Small intestine (tissue), 7 donors: Measurements from ENCODE around the gene PDE8A. TPM values are rescaled to one million over a fixed set of nuclear protein-coding genes. Genes with fewer than 3 reads are reported as not detected.

Experiments used
- DNase-seq, 2 donors: peaks; one replicate each; pipeline versions ENCODE4 v3.0.0 to v3.0.0-alpha.2; 2013
- FAIRE-seq: peaks from 2 replicates; lab custom pipeline; 2012; peaks lifted over from hg19 to GRCh38; lab: Jason Lieb, UNC
- H3K27ac ChIP-seq, 3 donors: one replicate each; pipeline ENCODE4 v1.5.1; 2013; ENCODE audit warnings: low read length in 2 of 3, mild to moderate bottlenecking in 2 of 3, control low read depth in 1 of 3, inconsistent platforms in 1 of 3, low read depth in 1 of 3, moderate library complexity in 1 of 3
- H3K27me3 ChIP-seq, 3 donors: one replicate each; pipeline ENCODE4 v1.6.1; 2013; ENCODE audit warnings: low read length in 3 of 3, inconsistent platforms in 1 of 3; ENCODE audit not compliant: control insufficient read depth in 3 of 3, insufficient read depth in 3 of 3
- H3K36me3 ChIP-seq, 3 donors: one replicate each; pipeline ENCODE4 v1.6.1; 2013; ENCODE audit warnings: low read length in 3 of 3, inconsistent platforms in 1 of 3, low read depth in 1 of 3, mild to moderate bottlenecking in 1 of 3, moderate library complexity in 1 of 3; ENCODE audit not compliant: control insufficient read depth in 3 of 3, insufficient read depth in 2 of 3
- H3K4me1 ChIP-seq, 3 donors: one replicate each; pipeline ENCODE4 v1.6.1; 2013; ENCODE audit warnings: low read length in 2 of 3, inconsistent platforms in 1 of 3, low read depth in 1 of 3, mild to moderate bottlenecking in 1 of 3, moderate library complexity in 1 of 3; ENCODE audit not compliant: control insufficient read depth in 3 of 3, insufficient read depth in 2 of 3
- H3K4me3 ChIP-seq, 3 donors: one replicate each; pipeline ENCODE4 v1.5.1; 2013; ENCODE audit warnings: low read length in 3 of 3, control low read depth in 1 of 3, inconsistent platforms in 1 of 3, low read depth in 1 of 3, mild to moderate bottlenecking in 1 of 3, moderate library complexity in 1 of 3
- H3K9me3 ChIP-seq, 2 donors: one replicate each; pipeline ENCODE4 v1.6.1; 2013; ENCODE audit warnings: low read depth in 1 of 2, low read length in 1 of 2; ENCODE audit not compliant: control insufficient read depth in 2 of 2, insufficient read depth in 1 of 2
- WGBS, 3 donors: extraction: QIAGEN DNeasy Blood & Tissue Kit; methylation state at CpG; one replicate each; pipeline ENCODE4 v1.1.7; 2013; 5-methylcytosine and 5-hydroxymethylcytosine counted together
- polyA plus RNA-seq, 4 donors: library from polyadenylated mRNA; stranded (reverse) in 3 of 4; unstranded in 1 of 4; fragments of 200-250 nt in 3 of 4; fragments of 120-200 nt in 1 of 4; gene quantifications; one replicate each; pipeline versions ENCODE4 v1.2.1 to v1.2.3, GENCODE V29; 2013
- donor health status: healthy with polysubstance abuse.
- donor health status: control.
- donor health status: control.
- donor health status: Bipolar disorder and iron deficiency.
- donor health status: healthy.

Gene PDE8A
- polyA plus RNA-seq, 4 donors: 18.4 to 62.0 (median 26.8) TPM

DNA sequence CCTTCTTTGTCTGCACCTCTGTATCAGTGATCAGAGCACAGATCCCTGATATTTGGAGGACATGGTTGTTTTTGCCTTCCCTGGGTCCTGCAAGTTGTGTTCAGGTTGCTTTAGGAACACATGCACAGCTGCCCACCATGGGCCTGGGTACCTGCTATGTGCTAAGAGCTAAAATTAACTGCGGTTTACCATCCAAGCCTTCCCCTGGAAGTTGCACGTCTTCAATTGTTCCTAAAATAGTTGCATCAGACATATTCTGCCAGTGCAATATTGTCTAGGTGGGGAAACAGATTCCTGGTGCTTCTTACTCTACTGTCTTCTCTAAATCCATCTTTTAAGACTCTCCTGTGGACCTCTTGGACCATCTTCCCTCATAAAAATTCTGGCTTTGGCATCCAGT is 80.9 kb downstream of the PDE8A start:
- H3K27me3 ChIP-seq: no peaks in the 10 kb centered on the region
- 89 to 98% (median 89%) methylated on average over 2 of the region's 2 CpGs for WGBS, 3 donors
- no peak overlapping the region for H3K4me3 ChIP-seq
- FAIRE-seq: no peak
- peaks cover 0 to 15% (median 0%) of the 10 kb centered on the region in 3 donors for H3K36me3 ChIP-seq
- no peak for DNase-seq
- peaks cover 0 to 12% of the 10 kb centered on the region in 2 donors for H3K9me3 ChIP-seq
- no peak overlapping the region for H3K27ac ChIP-seq
- no peaks in the 10 kb centered on the region for H3K4me1 ChIP-seq

DNA sequence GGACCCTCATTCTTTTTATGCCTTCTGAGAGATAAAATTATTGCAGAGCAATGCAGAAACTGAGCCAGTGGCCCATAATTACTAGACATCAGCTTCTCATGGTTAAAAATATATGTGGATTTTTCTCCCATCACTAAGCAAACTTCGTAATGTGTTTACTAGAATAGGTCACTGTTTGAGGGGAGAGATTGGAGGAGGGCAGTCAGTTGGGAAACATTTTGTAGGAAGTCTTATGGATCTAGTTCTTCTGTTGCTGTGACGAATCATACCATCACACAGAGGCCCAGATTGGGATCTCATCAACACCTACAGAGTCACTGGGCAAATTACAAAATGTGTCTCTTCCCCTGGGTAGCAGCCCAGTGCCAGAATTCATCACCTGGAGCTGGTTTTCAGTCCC is 81.4 kb downstream of the PDE8A start:
- Histone ChIP-seq H3K27ac (no peak overlapping the region), H3K36me3 (peaks cover 0 to 19% (median 2%) of the 10 kb centered on the region in 3 donors), H3K4me3 (no peak overlapping the region), H3K4me1 (no peaks in the 10 kb centered on the region), H3K9me3 (peaks cover 0 to 10% of the 10 kb centered on the region in 2 donors), H3K27me3 (no peaks in the 10 kb centered on the region)
- DNase-seq: no peak
- FAIRE-seq: no peak
- WGBS, 3 donors: 91 to 96% (median 93%) methylated on average over 2 of the region's 2 CpGs

DNA sequence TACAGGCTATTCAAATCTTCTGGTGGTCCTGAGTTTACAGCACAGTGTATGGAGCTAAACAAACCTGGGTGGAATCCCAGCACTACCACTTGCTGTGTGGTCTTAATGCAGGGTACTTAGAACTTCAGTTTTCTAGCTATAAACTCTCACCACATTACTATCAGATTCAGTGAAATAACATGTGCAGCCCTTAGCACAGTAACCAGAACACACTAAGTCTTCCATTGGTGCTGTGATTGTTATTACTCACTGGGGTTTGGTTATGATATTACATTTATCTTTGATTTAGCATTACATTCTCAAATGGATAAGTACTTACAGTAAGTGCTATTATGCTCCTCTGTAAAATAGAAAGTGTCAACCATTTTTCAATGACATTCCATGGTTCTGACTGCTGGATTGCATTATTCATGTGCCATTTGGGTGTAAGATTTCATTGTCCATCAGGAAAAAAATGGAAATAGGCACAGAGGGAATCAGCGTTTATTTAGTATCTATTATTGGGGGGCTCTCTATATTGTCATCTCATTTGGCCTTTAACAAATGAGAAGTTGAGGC is 81.9 kb downstream of the PDE8A start:
- DNase-seq (no peak), FAIRE-seq (no peak)
- WGBS, 3 donors: 91 to 97% (median 93%) methylated on average over 1 of the region's 1 CpG
- H3K36me3 ChIP-seq: peaks cover 0 to 24% (median 2%) of the 10 kb centered on the region in 3 donors
- peaks cover 0 to 8% of the 10 kb centered on the region in 2 donors for H3K9me3 ChIP-seq
- no peak overlapping the region for H3K4me3 ChIP-seq
- H3K27ac ChIP-seq: no peak overlapping the region
- H3K27me3 ChIP-seq: no peaks in the 10 kb centered on the region
- H3K4me1 ChIP-seq: no peaks in the 10 kb centered on the region

DNA sequence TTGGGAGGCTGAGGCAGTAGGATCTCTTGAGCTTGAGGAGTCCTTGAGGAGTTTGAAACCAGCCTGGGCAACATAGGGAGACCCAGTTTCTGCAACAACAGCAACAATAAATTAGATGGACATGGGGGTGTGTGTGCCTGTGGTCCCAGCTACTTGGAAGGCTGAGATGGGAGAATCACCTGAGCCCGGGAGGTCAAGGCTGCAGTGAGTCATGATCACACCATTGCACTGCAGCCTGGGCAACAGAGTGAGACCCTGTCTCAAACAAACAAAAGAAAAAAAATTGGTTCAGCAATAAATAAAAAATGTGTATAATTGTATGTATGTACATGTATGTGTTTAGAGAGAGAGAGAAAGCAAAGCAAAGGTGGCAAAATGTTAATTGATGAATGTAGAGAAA is 83.1 kb downstream of the PDE8A start:
- Histone ChIP-seq H3K27ac (no peak overlapping the region), H3K4me1 (no peaks in the 10 kb centered on the region), H3K36me3 (peaks cover 0 to 26% (median 4%) of the 10 kb centered on the region in 3 donors), H3K27me3 (no peaks in the 10 kb centered on the region), H3K4me3 (no peak overlapping the region), H3K9me3 (peaks cover 0 to 7% of the 10 kb centered on the region in 2 donors)
- WGBS, 3 donors: 89 to 98% (median 95%) methylated on average over 1 of the region's 1 CpG
- FAIRE-seq (no peak), DNase-seq (no peak)

GRCh38 chr15:85071061-85071460 is 89.4 kb downstream of the PDE8A start:
- peaks cover 0 to 5% (median 0%) of the 10 kb centered on the region in 3 donors for H3K4me1 ChIP-seq
- H3K36me3 ChIP-seq: peaks cover 0 to 37% (median 9%) of the 10 kb centered on the region in 3 donors
- DNase-seq (no peak), FAIRE-seq (no peak)
- 90 to 95% (median 93%) methylated on average over 2 of the region's 2 CpGs for WGBS, 3 donors
- H3K27me3 ChIP-seq: no peaks in the 10 kb centered on the region
- H3K4me3 ChIP-seq: no peak overlapping the region
- no peaks in the 10 kb centered on the region for H3K9me3 ChIP-seq
- no peak overlapping the region for H3K27ac ChIP-seq

GRCh38 chr15:85071504-85071903 is 89.8 kb downstream of the PDE8A start:
- DNase-seq (no peak), FAIRE-seq (no peak)
- no peak overlapping the region for H3K4me3 ChIP-seq
- peaks cover 0 to 33% (median 9%) of the 10 kb centered on the region in 3 donors for H3K36me3 ChIP-seq
- 83 to 94% (median 90%) methylated on average over 4 of the region's 4 CpGs for WGBS, 3 donors
- H3K27me3 ChIP-seq: no peaks in the 10 kb centered on the region
- no peak overlapping the region for H3K27ac ChIP-seq
- peaks cover 0 to 5% (median 0%) of the 10 kb centered on the region in 3 donors for H3K4me1 ChIP-seq
- no peaks in the 10 kb centered on the region for H3K9me3 ChIP-seq

DNA sequence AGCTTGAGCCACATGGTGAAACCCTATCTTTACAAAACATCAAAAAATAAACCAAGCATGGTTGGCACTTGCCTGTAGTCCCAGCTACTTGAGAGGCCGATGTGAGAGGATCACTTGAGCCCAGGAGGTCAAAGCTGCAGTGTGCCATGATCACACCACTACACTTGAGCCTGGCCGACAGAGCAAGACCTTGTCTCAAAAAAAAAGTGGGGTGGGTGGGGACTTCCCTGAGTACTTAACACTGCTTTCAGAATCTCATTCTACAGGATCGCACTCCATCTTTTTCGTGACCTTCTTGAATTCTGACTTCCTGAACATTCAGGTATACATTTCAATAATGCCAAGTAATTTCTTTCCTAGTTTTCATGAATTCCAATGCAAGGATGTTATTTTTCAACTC is 91.3 kb downstream of the PDE8A start:
- Histone ChIP-seq H3K9me3 (no peaks in the 10 kb centered on the region), H3K27ac (no peak overlapping the region), H3K27me3 (no peaks in the 10 kb centered on the region), H3K4me1 (peaks cover 0 to 5% (median 0%) of the 10 kb centered on the region in 3 donors), H3K36me3 (peaks cover 0 to 30% (median 10%) of the 10 kb centered on the region in 3 donors), H3K4me3 (no peak overlapping the region)
- no peak for FAIRE-seq
- 75 to 87% (median 79%) methylated on average over 4 of the region's 4 CpGs for WGBS, 3 donors
- no peak for DNase-seq

GRCh38 chr15:85073556-85074194 is 92.0 kb downstream of the PDE8A start:
- FAIRE-seq (no peak), DNase-seq (no peak)
- WGBS, 3 donors: 90 to 94% (median 94%) methylated on average over 3 of the region's 3 CpGs

More at GRCh38 chr15:85073556-85074194, 92.0 kb downstream of the PDE8A start:
- H3K36me3 ChIP-seq: peaks cover 0 to 23% (median 10%) of the 10 kb centered on the region in 3 donors
- H3K4me1 ChIP-seq: peaks cover 0 to 5% (median 0%) of the 10 kb centered on the region in 3 donors
- H3K27ac ChIP-seq: no peak overlapping the region
- no peaks in the 10 kb centered on the region for H3K27me3 ChIP-seq
- no peak overlapping the region for H3K4me3 ChIP-seq
- no peaks in the 10 kb centered on the region for H3K9me3 ChIP-seq
